Vagina (tissue), 2 donors: Measurements from ENCODE around the gene VWA3A.

Experiments used
- CTCF ChIP-seq, 3 experiments: fragments of 450-650 bp in 2 of 3; fragments of 200-600 bp in 1 of 3; sonication (generic) in 1 of 3; IDR thresholded peaks; one replicate each; pipeline ENCODE4 v1.5.1; 2017 to 2019; ENCODE audit warnings: antibody characterized with exemption in 3 of 3, mild to moderate bottlenecking in 2 of 3, moderate library complexity in 2 of 3
- POLR2A ChIP-seq, 2 donors: fragments of 450-650 bp; IDR thresholded peaks; one replicate each; pipeline ENCODE4 v1.6.1; 2017; ENCODE audit warnings: antibody characterized with exemption in 2 of 2, mild to moderate bottlenecking in 2 of 2, moderate library complexity in 2 of 2
- POLR2AphosphoS5 ChIP-seq, 2 donors: sonication (generic); formaldehyde crosslinking; IDR thresholded peaks; one replicate each; pipeline ENCODE4 v1.9.0; 2017; ENCODE audit warnings: antibody characterized with exemption in 2 of 2, mild to moderate bottlenecking in 2 of 2, low read depth in 1 of 2; ENCODE audit not compliant: insufficient read depth in 1 of 2

GRCh38 chr16:22189473-22190080 is 97.2 kb downstream of the VWA3A start:
- TF ChIP-seq POLR2A (IDR thresholded peaks at IDR 0.05), result no peak
- TF ChIP-seq CTCF (IDR thresholded peaks at IDR 0.05), result no peak
- no peak for TF ChIP-seq POLR2AphosphoS5 (IDR thresholded peaks at IDR 0.05; ENCODE audit: insufficient read depth in 1 of 2, low read depth in 1 of 2)
